Measurements from ENCODE around the gene MYO15A. TPM values are rescaled to one million over a fixed set of nuclear protein-coding genes. Genes with fewer than 3 reads are reported as not detected.

The MYO15A gene
- total and polyA plus RNA-seq, 2 of the 4 experiments (the other 2 are of a cell fraction) = 0.18 to 1.1 TPM

- Histone ChIP-seq H2AFZ (replicated peaks; ENCODE audit: low read length, poor library complexity) (peak overlapping the region; percentile 6), H3K9me3 (ENCODE audit: control insufficient read depth, insufficient read depth, low read length) (no peaks in the 10 kb centered on the region), H2BK5ac (ENCODE audit: low read depth, low read length, poor library complexity, severe bottlenecking) (no peak overlapping the region), H4K5ac (ENCODE audit: low read depth, low read length) (no peak overlapping the region), H4K20me1 (ENCODE audit: insufficient read depth, low read length) (no peaks in the 10 kb centered on the region), H4K8ac (ENCODE audit: low read depth in 2 of 2, low read length in 2 of 2) (0 out of 4 replicates have a peak overlapping the region, but pooled peaks of 1 of the 2 experiments have one; percentile 54), H3K4me1 (ENCODE audit: control insufficient read depth, insufficient read depth, low read length) (peaks cover 7% of the 10 kb centered on the region; the same call in 1 of the 2 replicates), H2BK20ac (ENCODE audit: low read depth, low read length) (no peak overlapping the region), H3K14ac (replicated peaks; ENCODE audit: low read depth, low read length) (no peak overlapping the region), H3K27me3 (ENCODE audit: control insufficient read depth, insufficient read depth, low read length) (peaks cover 9% of the 10 kb centered on the region; the same call in 1 of the 2 replicates), H2AK5ac (ENCODE audit: low read depth, low read length) (no peak overlapping the region), H2BK120ac (ENCODE audit: low read depth, low read length) (no peak overlapping the region), H3K23ac (ENCODE audit: low read depth, low read length) (no peak overlapping the region), H3K4me2 (ENCODE audit: low read depth, low read length) (no peak overlapping the region), H2BK15ac (ENCODE audit: low read depth, low read length) (no peak overlapping the region), H3K56ac (ENCODE audit: extremely low read depth, insufficient read depth, low read length) (no peak overlapping the region), H3K9me1 (ENCODE audit: insufficient read depth, low read length) (no peaks in the 10 kb centered on the region), H3K79me1 (ENCODE audit: low read depth in 1 of 2, low read length in 2 of 2) (no peaks in the 10 kb centered on the region), H3K27ac (ENCODE audit: insufficient read depth, low read length) (no peak overlapping the region), H4K91ac (ENCODE audit: insufficient read depth, low read depth, low read length) (no peak overlapping the region), H3K9ac (ENCODE audit: low read depth, low read length) (no peak overlapping the region), H3K18ac (ENCODE audit: low read depth, low read length) (no peak overlapping the region), H2AK9ac (replicated peaks; ENCODE audit: low read depth, low read length, poor library complexity) (no peak overlapping the region), H3K4me3 (ENCODE audit: insufficient read depth, low read depth, low read length) (no peak overlapping the region), H3K4ac (ENCODE audit: low read depth, low read length) (no peak overlapping the region), H3K36me3 (ENCODE audit: control insufficient read depth, insufficient read depth, low read length) (no peaks in the 10 kb centered on the region)
- dilution Hi-C loops (cut with HindIII; ENCODE audit: low sequenced_read_pairs, unreplicated experiment) = no loop called here
- peak; percentile 83 for ATAC-seq (ENCODE audit: low read depth)
- WGBS, 2 experiments (ENCODE audit: extremely low coverage in 2 of 2, insufficient read length in 1 of 2) = 29% methylated on average over 1 of the region's 4 CpGs; no CpG with 5 or more reads in 1 of the 2 experiments
- BruUV-seq (replicated peaks) = no TSS peak
- TF ChIP-seq USF2 (IDR thresholded peaks at IDR 0.05; ENCODE audit: low read depth, low read length) (peak; percentile 66), CHD1 (IDR thresholded peaks at IDR 0.05; ENCODE audit: low read depth, low read length) (no peak), MXI1 (IDR thresholded peaks at IDR 0.05; ENCODE audit: borderline replicate concordance, low read depth, low read length) (no peak), MAZ (IDR thresholded peaks at IDR 0.05; ENCODE audit: borderline replicate concordance, low read depth, low read length) (no peak), RCOR1 (IDR thresholded peaks at IDR 0.05; ENCODE audit: insufficient replicate concordance, low read length) (no peak), CEBPB (IDR thresholded peaks at IDR 0.05; ENCODE audit: low read depth, low read length) (peak; percentile 37; the same call in 1 of the 2 replicates), FOS (IDR thresholded peaks at IDR 0.05; ENCODE audit: low read depth, low read length) (no peak), NFE2L2 (IDR thresholded peaks at IDR 0.05; ENCODE audit: low read depth, low read length) (no peak), MAFK (IDR thresholded peaks at IDR 0.05; ENCODE audit: low read depth, low read length) (no peak), RFX5 (IDR thresholded peaks at IDR 0.05; ENCODE audit: low read depth, low read length) (no peak; the same call in 1 of the 2 replicates), POLR2A (IDR thresholded peaks at IDR 0.05; ENCODE audit: low read depth, low read length) (no peak), SMC3 (IDR thresholded peaks at IDR 0.05; ENCODE audit: low read depth, low read length) (no peak), CTCF (conservative IDR thresholded peaks at IDR 0.05; ENCODE audit: low read depth, low read length) (no peak)
- in situ Hi-C loops (cut with MboI; ENCODE audit: low sequenced_read_pairs) = no loop called here
- CTCF ChIA-PET = interaction anchor here (0.6 to 1.5 kb wide), 3 partner anchors 12 to 65 kb away, joined by 3 to 6 read pairs (median 4); no protein-coding TSS in a partner anchor
- peak; percentile 68 for DNase-seq
- POLR2A ChIA-PET (ENCODE audit: unreplicated experiment) = interaction anchor here (0.6 kb wide), 1 partner anchor 334 kb away, joined by 3 read pairs; no protein-coding TSS in a partner anchor
- intact Hi-C loops (cut with micrococcal nuclease) = no loop called here
Observed at GRCh38 chr17:18129041-18129502, 20.5 kb downstream of the MYO15A start.
